ENCODE measurements around the gene ALG9. TPM values are rescaled to one million over a fixed set of nuclear protein-coding genes. Genes with fewer than 3 reads are reported as not detected.
A peak's percentile ranks its signal among the peaks of the same experiment; 100 is the strongest.

Gene ALG9
- total RNA-seq, 2 experiments from 2014 or later, result 32.0 to 36.6 TPM

DNA sequence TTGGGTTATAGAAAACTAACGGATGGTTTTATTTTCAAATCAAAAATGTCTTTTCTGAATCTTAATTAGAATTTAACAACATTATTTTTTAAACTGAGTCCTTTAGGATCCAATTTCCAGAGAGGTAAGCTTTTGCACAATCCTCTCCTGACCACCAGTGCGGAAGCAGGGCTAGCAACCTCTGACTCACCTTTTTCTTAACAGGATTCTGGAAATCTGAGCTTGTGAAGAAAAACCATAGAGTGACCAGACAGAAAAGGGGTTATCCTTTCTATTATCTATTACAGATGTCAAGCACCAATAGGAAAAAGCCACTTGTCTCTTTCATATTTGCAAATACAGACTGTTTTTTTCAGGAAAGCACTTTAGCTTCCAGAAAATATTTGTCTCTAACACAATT is 25.3 kb downstream of the ALG9 start:
- intact Hi-C loops (cut with micrococcal nuclease), result no loop called here
- Mint-ChIP-seq H3K4me1 (ENCODE audit: low read depth) (peaks cover 9% of the 10 kb centered on the region), H3K27me3 (no peaks in the 10 kb centered on the region), H3K27ac (no peak overlapping the region), H3K4me3 (no peak overlapping the region), H3K9me3 (no peaks in the 10 kb centered on the region), H3K36me3 (ENCODE audit: low read depth) (peaks cover 19% of the 10 kb centered on the region)
- ChIA-PET CTCF (interaction anchor here (1.0 to 7.2 kb wide), 9 partner anchors 11 to 280 kb away, joined by 3 to 61 read pairs (median 3); no protein-coding TSS in a partner anchor), POLR2A (interaction anchor here (1.0 kb wide), 1 partner anchor 14 kb away, joined by 3 read pairs; no protein-coding TSS in a partner anchor)
- no peak for DNase-seq
- TF ChIP-seq, protein P1, sequence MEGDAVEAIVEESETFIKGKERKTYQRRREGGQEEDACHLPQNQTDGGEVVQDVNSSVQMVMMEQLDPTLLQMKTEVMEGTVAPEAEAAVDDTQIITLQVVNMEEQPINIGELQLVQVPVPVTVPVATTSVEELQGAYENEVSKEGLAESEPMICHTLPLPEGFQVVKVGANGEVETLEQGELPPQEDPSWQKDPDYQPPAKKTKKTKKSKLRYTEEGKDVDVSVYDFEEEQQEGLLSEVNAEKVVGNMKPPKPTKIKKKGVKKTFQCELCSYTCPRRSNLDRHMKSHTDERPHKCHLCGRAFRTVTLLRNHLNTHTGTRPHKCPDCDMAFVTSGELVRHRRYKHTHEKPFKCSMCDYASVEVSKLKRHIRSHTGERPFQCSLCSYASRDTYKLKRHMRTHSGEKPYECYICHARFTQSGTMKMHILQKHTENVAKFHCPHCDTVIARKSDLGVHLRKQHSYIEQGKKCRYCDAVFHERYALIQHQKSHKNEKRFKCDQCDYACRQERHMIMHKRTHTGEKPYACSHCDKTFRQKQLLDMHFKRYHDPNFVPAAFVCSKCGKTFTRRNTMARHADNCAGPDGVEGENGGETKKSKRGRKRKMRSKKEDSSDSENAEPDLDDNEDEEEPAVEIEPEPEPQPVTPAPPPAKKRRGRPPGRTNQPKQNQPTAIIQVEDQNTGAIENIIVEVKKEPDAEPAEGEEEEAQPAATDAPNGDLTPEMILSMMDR (IDR thresholded peaks at IDR 0.05), result no peak
- no peak for ATAC-seq

DNA sequence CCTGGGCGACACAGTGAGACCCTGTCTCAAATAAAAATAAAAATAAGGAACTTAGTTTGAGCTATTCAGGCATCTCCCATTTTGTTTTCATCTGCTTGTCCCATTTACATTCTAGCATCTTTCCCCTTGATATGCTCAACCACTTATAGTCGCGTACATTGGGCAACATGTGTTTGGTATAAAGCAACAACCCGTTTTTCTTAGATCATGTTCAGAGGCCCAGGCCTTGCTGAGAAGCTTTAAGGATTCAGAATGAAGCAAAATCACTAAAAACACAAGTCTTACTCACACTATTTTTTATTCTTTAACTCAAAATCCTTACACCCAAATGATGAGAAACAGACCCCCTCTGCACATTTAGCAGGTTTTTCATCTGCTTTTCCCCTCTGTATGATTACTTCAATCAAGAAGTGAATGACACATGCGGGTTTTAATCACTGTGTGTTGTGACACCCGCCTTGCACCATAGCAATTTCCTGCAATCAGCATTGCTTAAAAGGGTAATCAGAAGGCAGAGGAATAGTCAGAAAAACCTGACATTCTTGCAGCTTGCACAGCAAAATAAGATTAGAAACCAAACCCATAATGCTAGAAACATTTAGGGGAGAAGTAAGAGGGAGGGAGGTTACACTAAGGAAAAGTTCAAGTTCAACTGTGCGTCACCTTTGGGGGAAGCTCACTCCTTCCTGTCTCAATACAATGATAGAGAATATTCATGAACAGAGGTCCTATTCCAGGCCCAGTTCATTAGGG is 25.9 kb downstream of the ALG9 start:
- peaks cover 16% of the 10 kb centered on the region for H3K36me3 Mint-ChIP-seq (ENCODE audit: low read depth)
- DNase-seq (no peak), ATAC-seq (no peak)
- CTCF ChIA-PET, result interaction anchor here (1.2 to 7.2 kb wide), 7 partner anchors 11 to 279 kb away, joined by 3 to 61 read pairs (median 4); no protein-coding TSS in a partner anchor
- no peak overlapping the region for H3K4me3 Mint-ChIP-seq
- POLR2A ChIA-PET, result no interaction called here
- TF ChIP-seq, protein P1 (IDR thresholded peaks at IDR 0.05), result no peak
- intact Hi-C loops (cut with micrococcal nuclease), result no loop called here
- H3K4me1 Mint-ChIP-seq (ENCODE audit: low read depth), result peaks cover 9% of the 10 kb centered on the region
- no peaks in the 10 kb centered on the region for H3K9me3 Mint-ChIP-seq
- no peaks in the 10 kb centered on the region for H3K27me3 Mint-ChIP-seq
- no peak overlapping the region for H3K27ac Mint-ChIP-seq

DNA sequence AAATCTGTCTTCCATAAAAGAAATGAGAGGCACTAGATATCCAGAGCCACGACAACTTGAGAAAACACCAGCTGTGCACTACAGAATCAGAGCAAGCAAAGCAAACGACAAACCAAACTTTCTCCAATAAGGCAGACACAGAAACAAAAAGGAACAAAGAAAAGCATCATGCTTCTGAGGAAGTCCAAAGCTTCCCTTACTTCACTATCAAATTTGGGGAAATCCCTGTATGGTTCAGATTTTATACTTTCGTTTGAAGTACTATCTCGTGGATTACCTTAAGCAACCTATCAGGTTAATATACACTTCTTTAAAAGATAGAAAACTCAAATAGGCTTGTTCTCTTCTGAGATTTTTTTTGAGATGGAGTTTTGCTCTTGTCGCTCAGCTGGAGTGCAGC is 27.7 kb downstream of the ALG9 start:
- Mint-ChIP-seq H3K36me3 (ENCODE audit: low read depth) (peaks cover 7% of the 10 kb centered on the region), H3K4me1 (ENCODE audit: low read depth) (peaks cover 9% of the 10 kb centered on the region), H3K27me3 (no peaks in the 10 kb centered on the region), H3K9me3 (no peaks in the 10 kb centered on the region), H3K27ac (no peak overlapping the region), H3K4me3 (no peak overlapping the region)
- ATAC-seq (no peak), DNase-seq (no peak)
- intact Hi-C loops (cut with micrococcal nuclease), result loop anchor here (5.0 kb wide), 1 partner anchor 66 kb away; no protein-coding TSS in a partner anchor
- ChIA-PET CTCF (interaction anchor here (1.0 to 7.2 kb wide), 6 partner anchors 11 to 386 kb away, joined by 3 to 61 read pairs (median 5); partner anchors contain the start of gene ALG9), POLR2A (no interaction called here)
- TF ChIP-seq, protein P1 (IDR thresholded peaks at IDR 0.05), result no peak

DNA sequence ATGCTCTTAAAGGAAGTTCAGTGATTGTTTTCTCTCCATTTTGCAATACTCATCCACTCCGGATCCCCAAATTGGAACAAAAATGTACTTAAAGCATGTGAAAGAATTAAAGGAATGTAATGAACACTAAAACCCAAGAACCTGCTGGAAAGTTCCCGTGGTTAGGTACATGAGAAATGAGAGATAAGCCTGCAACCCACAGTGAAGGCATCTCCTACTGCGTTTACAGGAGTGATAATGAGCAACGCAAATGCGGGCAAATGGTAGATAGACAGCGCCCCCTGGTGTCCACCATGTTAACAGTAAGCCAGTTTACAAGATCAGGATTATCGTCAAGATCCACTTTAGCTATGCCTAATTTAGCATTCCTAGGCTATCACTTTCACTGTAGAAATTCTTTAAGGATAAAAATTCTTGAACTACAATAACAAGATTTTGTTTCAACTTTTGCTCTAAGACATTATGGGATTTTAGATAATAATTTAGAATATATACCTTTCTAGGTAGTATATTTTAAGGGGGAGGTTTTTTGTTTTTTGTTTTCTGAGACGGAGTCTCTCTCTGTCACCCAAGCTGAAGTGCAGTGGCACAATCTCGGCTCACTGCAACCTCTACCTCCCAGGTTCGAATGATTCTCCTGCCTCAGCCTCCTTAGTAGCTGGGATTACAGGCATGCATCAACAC is 29.9 kb downstream of the ALG9 start:
- intact Hi-C loops (cut with micrococcal nuclease), result loop anchor here (1.0 to 5.0 kb wide), 3 partner anchors 64 to 276 kb away; no protein-coding TSS in a partner anchor
- H3K4me1 Mint-ChIP-seq (ENCODE audit: low read depth), result peaks cover 11% of the 10 kb centered on the region
- CTCF ChIA-PET, result interaction anchor here (0.6 to 7.2 kb wide), 35 partner anchors 9 to 395 kb away, joined by 3 to 61 read pairs (median 5); partner anchors contain the start of genes ALG9 and PPP2R1B
- no peak overlapping the region for H3K4me3 Mint-ChIP-seq
- no peaks in the 10 kb centered on the region for H3K9me3 Mint-ChIP-seq
- TF ChIP-seq, protein P1 (IDR thresholded peaks at IDR 0.05), result peak; percentile 95
- POLR2A ChIA-PET, result no interaction called here
- ATAC-seq (peak; percentile 94), DNase-seq (peak; percentile 97)
- peaks cover 16% of the 10 kb centered on the region for H3K36me3 Mint-ChIP-seq (ENCODE audit: low read depth)
- no peaks in the 10 kb centered on the region for H3K27me3 Mint-ChIP-seq
- no peak overlapping the region for H3K27ac Mint-ChIP-seq

Measured in activated CD8-positive, alpha-beta T cell treated with anti-CD3 and anti-CD28 coated beads for 36 hours (primary cell).